AG08395 (cell line): ENCODE measurements around the gene CR2.
A peak's percentile ranks its signal among the peaks of the same experiment; 100 is the strongest.
"Not testable (repeated sequence)": the region's sequence is repeated elsewhere in the genome, so short reads cannot be mapped to it uniquely, and the experiment has no call there.

Experiments
- DNase-seq: peaks from one replicate; pipeline ENCODE4 v3.0.0; 2012; ENCODE audit warnings: mixed read lengths, low spot score

Gene CR2

DNA sequence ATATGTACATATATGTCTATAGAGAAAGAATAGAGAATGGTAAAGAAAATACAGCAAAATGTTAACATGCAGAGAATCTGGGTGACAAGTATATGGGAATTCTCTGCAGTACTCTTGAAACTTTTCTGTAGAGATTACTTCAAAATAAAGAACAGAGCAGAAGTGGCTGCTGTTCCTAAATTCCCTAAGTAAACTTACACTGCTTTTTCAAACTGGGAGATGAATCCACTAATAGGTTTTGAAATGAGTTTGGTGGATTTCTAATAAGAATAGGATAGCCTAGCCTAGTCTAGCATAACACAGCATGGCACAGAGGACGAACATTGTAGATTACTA lies 450 bp upstream of the CR2 start:
- DNase-seq = no peak

GRCh38 chr1:207455183-207455754 lies 1.1 kb downstream of the CR2 start:
- no peak for DNase-seq

- DNase-seq = no peak
These were observed 4.3 kb downstream of the CR2 start for GRCh38 chr1:207458414-207458813.

GRCh38 chr1:207459008-207459407 lies 4.9 kb downstream of the CR2 start:
- DNase-seq = no peak

GRCh38 chr1:207461649-207462048 lies 7.5 kb downstream of the CR2 start:
- no peak for DNase-seq

GRCh38 chr1:207462535-207462934 lies 8.4 kb downstream of the CR2 start:
- no peak for DNase-seq

DNA sequence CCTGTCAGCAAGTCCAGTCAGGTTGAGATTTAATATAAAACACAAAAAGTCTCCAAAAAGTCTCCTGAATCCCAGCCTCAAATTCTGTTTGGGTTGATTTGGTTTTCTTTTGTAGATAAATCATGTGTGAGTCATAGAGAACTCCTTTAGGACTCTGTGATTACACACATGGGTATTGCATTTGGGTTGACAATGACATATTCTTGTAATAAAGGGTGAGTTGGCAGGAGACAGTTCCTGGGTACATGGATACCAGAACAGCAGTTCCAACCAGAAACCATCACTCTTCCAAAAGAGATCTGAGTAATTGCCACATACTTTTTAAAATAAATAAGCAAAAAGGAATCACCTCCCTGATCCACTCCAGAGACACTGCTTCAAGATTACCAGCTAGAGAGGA lies 8.9 kb downstream of the CR2 start:
- DNase-seq = peak; percentile 47

DNA sequence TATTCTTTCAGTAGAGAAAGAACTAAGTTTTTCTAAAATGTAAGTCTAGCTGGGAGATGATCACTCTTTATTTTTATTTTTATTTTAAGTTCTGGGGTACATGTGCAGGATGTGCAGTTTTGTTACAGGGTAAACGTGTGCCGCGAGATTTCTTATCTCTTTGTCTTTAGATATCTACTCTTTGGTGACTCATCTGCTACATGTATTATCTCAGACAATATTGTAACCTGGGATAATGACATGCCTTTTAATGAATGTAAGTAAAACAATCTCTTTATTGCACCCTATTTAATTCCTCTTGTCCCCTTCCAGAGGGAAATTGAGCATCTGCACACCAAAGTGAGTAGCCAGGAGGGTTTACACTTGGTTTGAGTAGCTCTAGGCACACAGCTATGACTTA lies 9.4 kb downstream of the CR2 start:
- no peak for DNase-seq

DNA sequence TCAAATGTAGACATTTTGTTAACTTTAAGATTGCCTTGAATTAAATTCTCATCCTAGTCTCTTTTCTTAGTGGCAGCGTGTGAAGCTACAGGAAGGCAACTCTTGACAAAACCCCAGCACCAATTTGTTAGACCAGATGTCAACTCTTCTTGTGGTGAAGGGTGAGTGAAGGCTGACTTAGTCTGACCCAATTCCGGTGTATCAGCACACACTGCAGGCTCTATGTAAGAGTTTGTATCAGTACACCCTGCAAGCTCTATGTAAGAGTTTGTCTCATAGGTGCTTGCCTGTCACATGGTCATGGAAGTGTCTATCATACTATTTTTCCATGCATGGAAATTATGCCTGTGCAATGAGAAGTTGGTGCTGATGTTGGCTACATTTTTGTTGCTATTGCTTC lies 16.8 kb downstream of the CR2 start:
- DNase-seq = no peak

- no peak for DNase-seq
These were observed 20.1 kb downstream of the CR2 start for GRCh38 chr1:207474210-207474609.

- DNase-seq = no peak
These were observed 32.1 kb downstream of the CR2 start for GRCh38 chr1:207486198-207486597.

DNA sequence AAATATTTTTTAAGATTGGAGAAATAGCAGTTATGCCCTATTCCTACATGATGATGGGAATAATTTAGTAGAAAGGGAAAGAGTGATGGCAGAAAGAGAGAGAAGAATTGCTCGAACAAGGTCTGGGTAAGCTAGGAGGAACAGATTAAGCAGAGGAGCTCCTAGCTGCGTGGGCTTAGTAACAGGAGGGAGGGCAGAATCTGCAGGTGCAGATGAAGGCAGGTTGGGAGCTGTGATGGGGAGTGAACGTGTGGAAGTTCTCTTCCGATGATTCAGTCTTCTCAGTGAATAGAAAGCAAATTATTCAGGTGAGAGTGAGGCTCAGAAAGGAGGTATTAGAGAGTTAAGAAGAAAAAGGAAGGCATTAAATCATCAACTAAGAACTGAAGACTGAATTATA lies 33.5 kb downstream of the CR2 start:
- DNase-seq = no peak

DNA sequence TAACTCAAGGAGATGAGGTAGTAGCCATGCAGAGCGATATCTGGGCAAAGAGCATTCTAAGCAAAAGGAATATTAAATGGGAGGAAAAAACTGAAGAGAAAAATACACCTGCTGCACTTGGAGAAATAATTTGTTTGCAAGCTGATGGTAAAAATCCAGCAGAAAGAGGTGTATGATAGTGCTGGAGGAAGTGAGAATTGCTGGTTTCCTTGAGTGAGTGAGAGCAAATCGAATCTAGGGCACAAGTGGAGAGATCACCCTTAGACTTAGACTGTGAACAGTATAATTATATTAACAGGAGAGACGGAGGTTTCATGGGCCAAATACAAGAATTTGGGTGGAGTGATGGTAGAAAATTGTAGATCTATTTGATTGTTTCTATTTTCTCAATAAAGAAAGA lies 39.1 kb downstream of the CR2 start:
- no peak for DNase-seq

GRCh38 chr1:207494171-207494570 lies 40.0 kb downstream of the CR2 start:
- DNase-seq = no peak

DNA sequence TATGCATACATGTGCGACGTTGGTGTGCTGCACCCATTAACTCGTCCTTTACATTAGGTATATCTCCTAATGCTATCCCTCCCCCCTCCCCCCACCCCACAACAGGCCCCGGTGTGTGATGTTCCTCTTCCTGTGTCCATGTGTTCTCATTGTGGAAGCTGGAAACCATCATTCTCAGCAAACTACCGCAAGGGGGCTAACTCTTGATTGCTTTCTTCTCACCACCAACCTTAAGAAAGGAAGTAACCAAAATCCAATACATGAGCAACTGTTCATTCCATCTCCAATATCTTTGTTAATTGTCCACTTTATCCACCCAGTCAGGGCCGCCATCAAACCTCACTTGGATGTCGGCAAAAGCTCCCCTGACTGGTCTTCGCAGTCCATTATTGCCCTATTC lies 41.2 kb downstream of the CR2 start:
- DNase-seq = not testable (repeated sequence)

- DNase-seq = peak; percentile 3
These were observed 42.0 kb downstream of the CR2 start, which contains the start of gene CR1 for GRCh38 chr1:207495801-207496792. CR1 (plus strand) TSS chr1:207496157; CDS start chr1:207496268, 111 bp downstream.

GRCh38 chr1:207497941-207498340 lies 43.8 kb downstream of the CR2 start:
- no peak for DNase-seq

DNA sequence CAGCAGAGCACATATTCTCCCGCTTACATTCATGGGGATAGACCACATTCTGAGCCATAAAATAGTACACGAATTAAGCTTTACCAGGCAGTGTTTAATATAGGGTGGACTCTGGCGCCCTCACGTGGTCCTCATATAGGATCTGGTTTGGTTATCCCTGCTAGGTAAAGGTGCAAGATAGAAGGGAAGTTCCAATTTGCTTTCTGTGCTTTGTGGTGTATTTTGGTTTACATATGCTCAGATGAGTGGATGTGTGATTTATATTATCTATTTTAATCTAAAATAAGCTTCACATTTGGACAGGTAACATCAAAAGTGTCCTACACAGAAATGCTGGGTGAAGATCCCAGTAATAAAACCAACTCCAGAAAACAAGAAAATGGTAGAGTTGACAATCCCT lies 45.4 kb downstream of the CR2 start:
- DNase-seq = peak; percentile 49

GRCh38 chr1:207500306-207500705 lies 46.2 kb downstream of the CR2 start:
- no peak for DNase-seq

DNA sequence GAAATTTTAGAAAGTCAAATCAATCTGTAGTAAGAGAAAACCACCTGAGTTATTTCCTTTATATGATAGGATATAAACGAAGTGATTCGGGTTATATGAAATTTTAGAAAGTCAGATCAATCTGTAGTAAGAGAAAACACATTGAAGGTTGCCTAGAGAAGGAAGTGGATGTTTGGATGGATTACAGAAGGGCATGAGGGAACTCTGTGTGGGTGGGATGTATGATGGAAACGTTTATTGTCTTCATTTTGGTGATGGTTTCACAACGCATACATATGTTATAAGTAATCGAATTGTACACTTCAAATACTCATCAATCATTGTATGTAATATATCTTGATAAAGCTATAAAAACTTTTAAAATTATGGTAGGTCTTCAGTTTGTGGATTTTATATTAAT lies 46.9 kb downstream of the CR2 start:
- DNase-seq = no peak

- no peak for DNase-seq
These were observed 48.6 kb downstream of the CR2 start for GRCh38 chr1:207502726-207503125.

DNA sequence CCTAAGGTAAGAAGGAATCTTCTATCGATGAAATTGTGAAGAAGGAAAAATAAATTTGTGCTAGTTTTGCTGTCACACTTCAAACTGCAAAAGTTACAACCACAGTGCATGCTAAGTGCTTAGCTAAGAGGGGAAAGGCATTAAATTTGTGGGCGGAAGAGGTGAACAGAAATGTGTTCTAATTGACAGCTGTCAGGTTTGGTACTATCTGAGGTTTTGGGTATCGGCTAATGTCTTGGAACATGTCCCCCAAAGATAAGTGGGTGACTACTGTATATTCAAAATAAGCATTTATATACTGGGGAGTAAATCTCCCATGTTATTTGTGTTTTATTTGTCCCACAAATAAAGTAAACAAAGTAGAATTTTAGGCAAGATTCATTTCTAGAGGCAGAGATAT lies 49.8 kb downstream of the CR2 start:
- no peak for DNase-seq

GRCh38 chr1:207504438-207504837 lies 50.3 kb downstream of the CR2 start:
- DNase-seq = no peak

- no peak for DNase-seq
These were observed 56.3 kb downstream of the CR2 start for GRCh38 chr1:207510444-207510843.
